ENCODE data around the gene FSD1.

The FSD1 gene

DNA sequence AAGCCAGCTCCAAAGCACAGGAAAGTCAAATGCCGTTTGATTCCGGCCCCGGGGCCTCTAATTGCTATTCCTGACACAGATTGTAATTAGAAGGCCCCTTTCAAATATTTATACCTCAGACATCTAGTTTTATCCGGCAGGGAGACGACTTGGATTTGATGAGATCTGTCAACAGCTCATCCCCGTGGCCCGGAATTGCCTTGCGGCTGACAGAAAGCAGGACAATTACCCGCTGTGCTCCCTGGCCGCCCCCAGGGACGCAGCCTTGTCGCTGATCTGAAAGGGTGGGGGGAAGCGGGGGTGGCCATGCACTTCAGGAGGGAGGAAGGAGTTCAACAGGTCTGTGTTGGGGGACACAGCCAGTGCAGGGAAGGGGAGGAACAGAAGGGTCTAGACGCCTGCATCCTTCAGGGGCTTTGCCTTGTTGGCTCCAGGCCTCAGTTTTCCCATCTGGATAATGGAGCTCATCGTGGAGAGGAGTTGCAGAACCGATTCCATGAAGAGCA, 27.2 kb upstream of the FSD1 start:
- no peak overlapping the region for H3K4me3 ChIP-seq (replicated peaks in 1 of 2; ENCODE audit: low read depth in 2 of 2, low read length in 2 of 2)
- DNase-seq (ENCODE audit: low read depth in 2 of 2): no peak
- TF ChIP-seq CTCF (IDR thresholded peaks at IDR 0.05; ENCODE audit: low read depth, low read length): no peak

DNA sequence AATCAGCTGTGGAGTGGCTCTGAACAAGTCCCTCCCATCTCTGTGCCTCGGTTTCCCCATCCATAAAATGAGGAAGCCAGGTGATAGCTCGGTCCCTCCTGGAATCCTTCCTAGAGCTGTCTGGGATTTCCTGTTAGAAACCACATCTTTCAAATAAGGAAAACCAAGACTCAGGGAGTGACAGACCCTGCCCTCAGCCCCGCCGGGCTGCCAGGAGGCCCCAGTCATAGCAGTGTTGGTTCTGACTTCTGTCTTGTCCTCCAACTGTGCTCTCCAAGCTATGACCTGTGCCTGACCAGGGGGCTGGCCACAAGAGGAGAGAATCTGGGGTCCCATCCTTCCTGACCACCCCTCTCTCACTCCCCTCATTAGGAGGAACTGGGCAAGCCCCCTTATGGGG, 26.4 kb upstream of the FSD1 start:
- TF ChIP-seq CTCF (IDR thresholded peaks at IDR 0.05; ENCODE audit: low read depth, low read length): no peak
- no peak for DNase-seq (ENCODE audit: low read depth in 2 of 2)
- no peak overlapping the region for H3K4me3 ChIP-seq (replicated peaks in 1 of 2; ENCODE audit: low read depth in 2 of 2, low read length in 2 of 2)

- TF ChIP-seq CTCF (IDR thresholded peaks at IDR 0.05; ENCODE audit: low read depth, low read length): no peak
- no peak for DNase-seq (ENCODE audit: low read depth in 2 of 2)
- no peak within 1 kb of the TSS for H3K4me3 ChIP-seq (replicated peaks in 1 of 2; ENCODE audit: low read depth in 2 of 2, low read length in 2 of 2)
Observed at GRCh38 chr19:4278419-4279266, 25.8 kb upstream of the FSD1 start, which contains the start of gene SHD. Gene SHD (plus strand): TSS chr19:4279266. CDS start chr19:4280064, 798 bp downstream.

- no peak for DNase-seq (ENCODE audit: low read depth in 2 of 2)
- no peak for TF ChIP-seq CTCF (IDR thresholded peaks at IDR 0.05; ENCODE audit: low read depth, low read length)
- no peak overlapping the region for H3K4me3 ChIP-seq (replicated peaks in 1 of 2; ENCODE audit: low read depth in 2 of 2, low read length in 2 of 2)
Observed at GRCh38 chr19:4279267-4279529, 25.2 kb upstream of the FSD1 start.

DNA sequence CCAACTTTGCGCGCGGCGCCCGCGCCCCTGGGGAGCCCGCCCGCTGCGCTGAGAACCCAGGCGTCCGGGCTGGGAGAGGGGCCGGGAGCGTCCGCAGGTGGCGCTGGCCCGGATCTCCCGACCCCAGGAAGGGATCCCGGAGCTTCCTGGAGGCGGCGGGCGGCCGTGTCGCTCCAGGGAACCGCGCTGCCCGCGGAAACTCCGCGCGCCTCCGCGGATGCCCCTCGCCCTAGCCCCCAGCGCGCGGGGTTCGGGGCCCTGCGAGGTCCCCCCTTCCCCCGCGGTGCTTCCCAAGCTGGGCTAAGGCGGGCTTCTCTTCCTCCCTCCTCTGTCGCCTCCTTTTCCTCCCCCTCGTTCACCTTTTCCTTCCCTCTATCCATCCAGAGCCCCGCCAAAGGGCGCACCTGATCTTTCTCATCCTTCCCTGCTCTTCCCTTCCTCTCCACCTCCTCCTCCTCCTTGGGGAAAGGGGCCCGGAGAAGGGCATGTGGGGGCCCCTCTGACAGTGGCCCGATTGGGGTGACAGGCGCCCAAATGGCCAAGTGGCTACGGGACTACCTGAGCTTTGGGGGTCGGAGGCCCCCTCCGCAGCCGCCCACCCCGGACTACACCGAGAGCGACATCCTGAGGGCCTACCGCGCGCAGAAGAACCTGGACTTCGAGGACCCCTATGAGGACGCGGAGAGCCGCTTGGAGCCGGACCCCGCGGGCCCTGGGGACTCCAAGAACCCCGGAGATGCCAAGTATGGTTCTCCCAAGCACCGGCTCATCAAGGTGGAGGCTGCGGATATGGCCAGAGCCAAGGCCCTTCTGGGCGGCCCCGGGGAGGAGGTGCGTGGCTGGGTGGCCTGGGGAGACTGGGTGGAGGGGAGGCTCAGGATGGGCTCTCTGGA, 24.6 kb upstream of the FSD1 start:
- H3K4me3 ChIP-seq (replicated peaks in 1 of 2; ENCODE audit: low read depth in 2 of 2, low read length in 2 of 2): no peak overlapping the region
- TF ChIP-seq CTCF (IDR thresholded peaks at IDR 0.05; ENCODE audit: low read depth, low read length): no peak
- no peak for DNase-seq (ENCODE audit: low read depth in 2 of 2)

DNA sequence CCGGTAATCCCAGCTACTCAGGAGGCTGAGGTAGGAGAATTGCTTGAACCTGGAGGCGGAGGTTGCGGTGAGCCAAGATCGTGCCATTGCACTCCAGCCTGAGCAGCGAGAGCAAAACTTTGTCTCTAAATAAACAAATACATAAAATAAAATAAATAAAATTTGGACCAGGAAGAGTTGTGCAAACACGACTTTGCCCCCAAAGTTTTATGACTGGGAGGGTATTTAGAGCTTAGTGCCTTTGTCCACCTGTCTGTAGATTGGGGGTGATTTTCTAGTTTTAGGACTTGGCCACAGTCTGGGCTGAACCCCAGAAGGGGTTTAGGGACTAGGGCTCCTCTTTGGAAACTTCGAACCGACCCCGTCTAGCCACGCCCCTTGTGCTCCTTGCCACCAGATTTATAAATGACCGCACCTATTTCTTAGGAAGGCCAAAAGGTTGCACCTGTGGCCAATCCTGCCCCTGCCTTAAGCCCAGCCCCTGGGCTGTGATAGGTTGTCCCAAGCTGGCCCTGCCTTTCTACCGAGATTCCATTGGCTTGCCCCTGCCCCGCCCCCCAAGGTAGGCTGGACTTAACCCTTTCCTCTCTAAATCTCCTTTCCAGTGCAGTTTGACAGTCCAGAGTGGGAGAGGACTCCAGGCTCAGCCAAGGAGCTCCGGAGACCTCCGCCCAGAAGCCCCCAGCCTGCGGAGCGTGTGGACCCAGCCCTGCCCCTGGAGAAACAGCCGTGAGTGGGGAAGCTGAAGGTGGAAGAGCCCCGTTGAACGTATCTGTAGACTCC, 20.0 kb upstream of the FSD1 start:
- H3K4me3 ChIP-seq (replicated peaks in 1 of 2; ENCODE audit: low read depth in 2 of 2, low read length in 2 of 2): no peak overlapping the region
- no peak for DNase-seq (ENCODE audit: low read depth in 2 of 2)
- no peak for TF ChIP-seq CTCF (IDR thresholded peaks at IDR 0.05; ENCODE audit: low read depth, low read length)
